ENCODE measurements around the gene HRNR. TPM values are rescaled to one million over a fixed set of nuclear protein-coding genes. Genes with fewer than 3 reads are reported as not detected.

The HRNR gene
- total and polyA plus RNA-seq, 8 donors = 0.10 to 0.54 (median 0.21) TPM; not detected in 2

- no peak overlapping the region for H3K4me3 ChIP-seq
- intact Hi-C loops (cut with DNase I) = loop anchor here in 1 of 2 donors (5.0 kb wide), 1 partner anchor 125 kb away; no protein-coding TSS in a partner anchor
- no peaks in the 10 kb centered on the region for H3K9me3 ChIP-seq
- ATAC-seq (peak; percentile 51), DNase-seq (no peak)
- H3K36me3 ChIP-seq = no peaks in the 10 kb centered on the region
- H3K27me3 ChIP-seq = no peaks in the 10 kb centered on the region
- H3K4me1 ChIP-seq = no peaks in the 10 kb centered on the region
- TF ChIP-seq CTCF (IDR thresholded peaks at IDR 0.05) = peak; percentile 24 to 32
- no peak overlapping the region for H3K27ac ChIP-seq
These were observed 41.6 kb downstream of the HRNR start for GRCh38 chr1:152182431-152182830.

- DNase-seq = no peak
- no peaks in the 10 kb centered on the region for H3K9me3 ChIP-seq
- no peaks in the 10 kb centered on the region for H3K36me3 ChIP-seq
- H3K27me3 ChIP-seq = no peaks in the 10 kb centered on the region
- intact Hi-C loops (cut with DNase I) = loop anchor here in 1 of 2 donors (10.0 kb wide), 1 partner anchor 125 kb away; no protein-coding TSS in a partner anchor
- no peaks in the 10 kb centered on the region for H3K4me1 ChIP-seq
- no peak for ATAC-seq
- no peak overlapping the region for H3K4me3 ChIP-seq
- no peak for TF ChIP-seq CTCF (IDR thresholded peaks at IDR 0.05)
- H3K27ac ChIP-seq = no peak overlapping the region
These were observed 44.4 kb downstream of the HRNR start for GRCh38 chr1:152179566-152179965.

- intact Hi-C loops (cut with DNase I) = loop anchor here in 1 of 2 donors (10.0 kb wide), 1 partner anchor 116 kb away; no protein-coding TSS in a partner anchor
- Histone ChIP-seq H3K4me3 (no peak overlapping the region), H3K9me3 (no peaks in the 10 kb centered on the region), H3K27ac (no peak overlapping the region), H3K4me1 (peaks cover 0 to 35% of the 10 kb centered on the region in 2 donors), H3K27me3 (no peaks in the 10 kb centered on the region), H3K36me3 (no peaks in the 10 kb centered on the region)
- no peak for DNase-seq
- TF ChIP-seq CTCF (IDR thresholded peaks at IDR 0.05) = no peak
- no peak for ATAC-seq
These were observed 53.6 kb downstream of the HRNR start for GRCh38 chr1:152170287-152170905.

- intact Hi-C loops (cut with DNase I) = loop anchor here in 1 of 2 donors (10.0 kb wide), 1 partner anchor 115 kb away; no protein-coding TSS in a partner anchor
- Histone ChIP-seq H3K9me3 (no peaks in the 10 kb centered on the region), H3K27me3 (no peaks in the 10 kb centered on the region), H3K27ac (no peak overlapping the region), H3K36me3 (no peaks in the 10 kb centered on the region), H3K4me1 (peaks cover 0 to 38% of the 10 kb centered on the region in 2 donors), H3K4me3 (no peak overlapping the region)
- TF ChIP-seq CTCF (IDR thresholded peaks at IDR 0.05) = no peak
- ATAC-seq (no peak), DNase-seq (no peak)
These were observed 54.5 kb downstream of the HRNR start for GRCh38 chr1:152169366-152170025.

GRCh38 chr1:152168535-152168868 is 55.5 kb downstream of the HRNR start:
- H3K27ac ChIP-seq = peak overlapping the region in 1 of 2 donors; percentile 39
- peak; percentile 39 for ATAC-seq
- DNase-seq = no peak
- H3K4me1 ChIP-seq = peaks cover 0 to 38% of the 10 kb centered on the region in 2 donors
- intact Hi-C loops (cut with DNase I) = no loop called here
- no peak for TF ChIP-seq CTCF (IDR thresholded peaks at IDR 0.05)
- H3K9me3 ChIP-seq = no peaks in the 10 kb centered on the region
- no peaks in the 10 kb centered on the region for H3K36me3 ChIP-seq
- H3K4me3 ChIP-seq = no peak overlapping the region
- H3K27me3 ChIP-seq = no peaks in the 10 kb centered on the region

Data from left lung (tissue), 10 donors.